Measurements from ENCODE around the gene PHF1. TPM values are rescaled to one million over a fixed set of nuclear protein-coding genes. Genes with fewer than 3 reads are reported as not detected.

The PHF1 gene
- total RNA-seq, 1 experiment from 2014 or later, result 68.3 TPM

DNA sequence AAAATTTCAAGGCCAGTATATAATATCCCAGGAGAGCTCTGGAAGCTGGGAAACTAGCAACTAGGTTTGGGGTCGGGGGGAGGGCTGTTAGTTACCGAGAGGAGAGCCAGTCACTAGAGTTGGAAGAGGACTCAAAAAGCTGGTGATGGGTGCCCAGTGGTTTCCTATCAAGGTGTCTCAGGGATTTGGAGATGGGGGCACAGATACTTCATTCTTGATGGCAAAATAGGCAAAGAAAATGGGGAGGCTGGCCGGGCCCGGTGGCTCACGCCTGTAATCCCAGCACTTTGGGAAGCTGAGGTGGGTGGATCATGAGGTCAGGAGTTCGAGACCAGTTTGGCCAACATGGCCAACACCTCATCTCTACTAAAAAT lies 805 bp downstream of the PHF1 start:
- Mint-ChIP-seq H3K27me3 (ENCODE audit: unreplicated experiment) (no peaks in the 10 kb centered on the region), H3K4me3 (ENCODE audit: low read depth, unreplicated experiment) (peak overlapping the region; percentile 87), H3K9me3 (ENCODE audit: low read depth, unreplicated experiment) (no peaks in the 10 kb centered on the region), H3K36me3 (ENCODE audit: insufficient read depth, unreplicated experiment) (peaks cover 85% of the 10 kb centered on the region), H3K4me1 (ENCODE audit: low read depth, unreplicated experiment) (peaks cover 33% of the 10 kb centered on the region), H3K27ac (ENCODE audit: unreplicated experiment) (peak overlapping the region; percentile 53)
- CTCF ChIA-PET, result no interaction called here
- BruUV-seq (replicated peaks), result no TSS peak
- intact Hi-C loops (cut with micrococcal nuclease; ENCODE audit: unreplicated experiment), result no loop called here
- no peak for DNase-seq
- TF ChIP-seq, protein P1, sequence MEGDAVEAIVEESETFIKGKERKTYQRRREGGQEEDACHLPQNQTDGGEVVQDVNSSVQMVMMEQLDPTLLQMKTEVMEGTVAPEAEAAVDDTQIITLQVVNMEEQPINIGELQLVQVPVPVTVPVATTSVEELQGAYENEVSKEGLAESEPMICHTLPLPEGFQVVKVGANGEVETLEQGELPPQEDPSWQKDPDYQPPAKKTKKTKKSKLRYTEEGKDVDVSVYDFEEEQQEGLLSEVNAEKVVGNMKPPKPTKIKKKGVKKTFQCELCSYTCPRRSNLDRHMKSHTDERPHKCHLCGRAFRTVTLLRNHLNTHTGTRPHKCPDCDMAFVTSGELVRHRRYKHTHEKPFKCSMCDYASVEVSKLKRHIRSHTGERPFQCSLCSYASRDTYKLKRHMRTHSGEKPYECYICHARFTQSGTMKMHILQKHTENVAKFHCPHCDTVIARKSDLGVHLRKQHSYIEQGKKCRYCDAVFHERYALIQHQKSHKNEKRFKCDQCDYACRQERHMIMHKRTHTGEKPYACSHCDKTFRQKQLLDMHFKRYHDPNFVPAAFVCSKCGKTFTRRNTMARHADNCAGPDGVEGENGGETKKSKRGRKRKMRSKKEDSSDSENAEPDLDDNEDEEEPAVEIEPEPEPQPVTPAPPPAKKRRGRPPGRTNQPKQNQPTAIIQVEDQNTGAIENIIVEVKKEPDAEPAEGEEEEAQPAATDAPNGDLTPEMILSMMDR (IDR thresholded peaks at IDR 0.05; ENCODE audit: unreplicated experiment), result no peak

DNA sequence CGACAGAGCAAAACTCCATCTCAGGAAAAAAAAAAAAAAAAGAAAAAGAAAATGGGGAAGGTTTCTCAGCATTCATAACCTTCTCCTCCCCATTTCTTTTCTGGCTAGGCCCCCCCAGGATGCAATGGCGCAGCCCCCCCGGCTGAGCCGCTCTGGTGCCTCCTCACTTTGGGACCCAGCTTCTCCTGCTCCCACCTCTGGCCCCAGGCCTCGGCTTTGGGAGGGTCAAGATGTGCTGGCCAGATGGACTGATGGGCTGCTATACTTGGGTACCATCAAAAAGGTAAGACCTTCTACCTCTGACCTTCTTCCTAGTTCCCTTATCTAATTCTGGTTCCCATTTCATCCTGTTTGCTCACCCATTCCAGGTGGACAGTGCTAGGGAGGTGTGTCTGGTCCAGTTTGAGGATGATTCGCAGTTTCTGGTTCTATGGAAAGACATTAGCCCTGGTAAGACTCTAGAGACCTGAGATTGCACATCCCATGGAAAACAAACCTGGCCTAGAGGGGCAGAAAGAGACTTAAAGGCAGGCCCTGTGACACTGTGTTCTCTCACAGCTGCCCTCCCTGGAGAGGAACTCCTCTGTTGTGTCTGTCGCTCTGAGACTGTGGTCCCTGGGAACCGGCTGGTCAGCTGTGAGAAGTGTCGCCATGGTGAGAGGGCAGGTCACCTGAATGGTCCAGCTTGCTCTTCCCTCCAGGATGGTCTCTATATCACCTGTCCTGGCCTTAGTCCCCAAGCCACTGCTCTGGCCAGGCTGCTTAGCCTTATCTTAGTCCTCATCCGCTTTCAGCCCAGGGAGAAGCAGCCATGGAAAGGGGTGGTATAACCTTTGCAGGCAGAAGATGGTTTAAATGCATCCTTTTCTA lies 1.6 kb downstream of the PHF1 start:
- BruUV-seq (replicated peaks), result no TSS peak
- H3K27ac Mint-ChIP-seq (ENCODE audit: unreplicated experiment), result no peak overlapping the region
- no peak for DNase-seq
- H3K9me3 Mint-ChIP-seq (ENCODE audit: low read depth, unreplicated experiment), result no peaks in the 10 kb centered on the region
- no peaks in the 10 kb centered on the region for H3K27me3 Mint-ChIP-seq (ENCODE audit: unreplicated experiment)
- intact Hi-C loops (cut with micrococcal nuclease; ENCODE audit: unreplicated experiment), result no loop called here
- TF ChIP-seq, protein P1 (IDR thresholded peaks at IDR 0.05; ENCODE audit: unreplicated experiment), result no peak
- peak overlapping the region; percentile 87 for H3K4me3 Mint-ChIP-seq (ENCODE audit: low read depth, unreplicated experiment)
- peaks cover 86% of the 10 kb centered on the region for H3K36me3 Mint-ChIP-seq (ENCODE audit: insufficient read depth, unreplicated experiment)
- H3K4me1 Mint-ChIP-seq (ENCODE audit: low read depth, unreplicated experiment), result peaks cover 35% of the 10 kb centered on the region
- CTCF ChIA-PET, result no interaction called here

DNA sequence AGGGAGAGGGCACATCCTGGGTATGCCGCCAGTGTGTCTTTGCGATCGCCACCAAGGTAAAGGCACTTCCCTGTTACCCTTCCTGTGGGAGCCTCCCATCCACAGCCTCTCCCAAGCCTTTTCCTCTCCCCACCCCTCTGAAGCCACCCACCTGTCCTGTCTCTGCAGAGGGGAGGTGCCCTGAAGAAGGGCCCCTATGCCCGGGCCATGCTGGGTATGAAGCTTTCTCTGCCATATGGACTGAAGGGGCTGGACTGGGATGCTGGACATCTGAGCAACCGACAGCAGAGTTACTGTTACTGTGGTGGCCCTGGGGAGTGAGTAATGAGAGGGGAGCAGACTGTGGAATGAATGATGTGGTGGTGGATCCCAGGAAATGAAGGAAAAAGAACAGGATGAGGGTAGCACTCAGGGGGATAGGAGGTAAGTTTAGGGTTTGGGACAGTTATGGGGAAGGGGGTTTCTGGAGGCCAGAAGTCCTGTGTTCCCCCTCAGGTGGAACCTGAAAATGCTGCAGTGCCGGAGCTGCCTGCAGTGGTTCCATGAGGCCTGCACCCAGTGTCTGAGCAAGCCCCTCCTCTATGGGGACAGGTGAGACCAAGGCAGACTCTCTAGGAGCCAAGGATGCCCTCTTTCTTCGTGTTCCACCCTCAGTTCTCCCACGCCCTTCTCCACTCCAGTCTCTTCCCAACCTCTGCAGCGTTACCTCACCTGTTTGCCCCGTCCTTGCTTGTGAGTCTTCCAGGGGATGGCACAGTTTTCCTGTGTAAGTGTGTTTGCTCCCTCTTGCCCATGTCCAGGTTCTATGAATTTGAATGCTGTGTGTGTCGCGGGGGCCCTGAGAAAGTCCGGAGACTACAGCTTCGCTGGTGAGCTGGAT lies 2.7 kb downstream of the PHF1 start:
- intact Hi-C loops (cut with micrococcal nuclease; ENCODE audit: unreplicated experiment), result no loop called here
- BruUV-seq (replicated peaks), result no TSS peak
- CTCF ChIA-PET, result no interaction called here
- Mint-ChIP-seq H3K4me1 (ENCODE audit: low read depth, unreplicated experiment) (peaks cover 39% of the 10 kb centered on the region), H3K36me3 (ENCODE audit: insufficient read depth, unreplicated experiment) (peaks cover 93% of the 10 kb centered on the region), H3K27me3 (ENCODE audit: unreplicated experiment) (no peaks in the 10 kb centered on the region), H3K27ac (ENCODE audit: unreplicated experiment) (no peak overlapping the region), H3K9me3 (ENCODE audit: low read depth, unreplicated experiment) (no peaks in the 10 kb centered on the region), H3K4me3 (ENCODE audit: low read depth, unreplicated experiment) (no peak overlapping the region)
- TF ChIP-seq, protein P1 (IDR thresholded peaks at IDR 0.05; ENCODE audit: unreplicated experiment), result no peak
- DNase-seq, result no peak

DNA sequence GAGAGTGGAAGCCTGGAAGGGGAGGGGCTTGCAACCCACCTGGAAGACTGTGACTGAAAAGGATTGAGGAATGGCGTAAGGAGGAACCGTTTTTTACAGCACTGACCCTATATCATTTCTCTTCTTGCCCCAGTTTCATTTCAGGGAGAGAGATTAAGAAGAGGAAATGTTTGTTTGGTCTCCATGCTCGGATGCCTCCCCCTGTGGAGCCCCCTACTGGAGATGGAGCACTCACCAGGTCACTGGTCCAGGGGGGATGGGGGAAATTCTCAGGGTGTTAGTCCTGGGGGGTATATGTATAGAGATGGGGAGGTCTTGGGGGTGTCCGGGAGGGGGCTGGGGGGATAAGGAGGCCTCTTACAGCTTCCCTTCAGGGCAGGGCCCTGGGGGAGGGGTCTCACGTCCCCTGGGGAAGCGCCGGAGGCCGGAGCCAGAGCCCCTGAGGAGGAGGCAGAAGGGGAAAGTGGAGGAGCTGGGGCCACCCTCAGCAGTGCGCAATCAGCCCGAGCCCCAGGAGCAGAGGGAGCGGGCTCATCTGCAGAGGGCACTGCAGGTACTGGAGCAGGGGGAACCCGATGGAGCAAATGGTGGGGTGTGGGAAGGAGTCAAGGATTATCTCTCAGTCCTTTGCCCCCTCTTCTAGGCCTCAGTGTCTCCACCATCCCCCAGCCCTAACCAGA lies 3.9 kb downstream of the PHF1 start:
- intact Hi-C loops (cut with micrococcal nuclease; ENCODE audit: unreplicated experiment), result no loop called here

More for the DNA sequence above, 3.9 kb downstream of the PHF1 start:
- no peak overlapping the region for H3K27ac Mint-ChIP-seq (ENCODE audit: unreplicated experiment)
- peak overlapping the region; percentile 0 for H3K4me3 Mint-ChIP-seq (ENCODE audit: low read depth, unreplicated experiment)
- TF ChIP-seq, protein P1 (IDR thresholded peaks at IDR 0.05; ENCODE audit: unreplicated experiment), result no peak
- no TSS peak for BruUV-seq (replicated peaks)
- peaks cover 86% of the 10 kb centered on the region for H3K36me3 Mint-ChIP-seq (ENCODE audit: insufficient read depth, unreplicated experiment)
- H3K9me3 Mint-ChIP-seq (ENCODE audit: low read depth, unreplicated experiment), result no peaks in the 10 kb centered on the region
- DNase-seq, result peak; percentile 41
- H3K4me1 Mint-ChIP-seq (ENCODE audit: low read depth, unreplicated experiment), result peaks cover 36% of the 10 kb centered on the region
- CTCF ChIA-PET, result no interaction called here
- H3K27me3 Mint-ChIP-seq (ENCODE audit: unreplicated experiment), result no peaks in the 10 kb centered on the region
